SK-N-SH treated with all-trans-retinoic acid at 6 μM for 48 hours (cell line): ENCODE measurements around the gene GPBAR1.

ENCODE experiments used
- ARNTL ChIP-seq: fragments of 450-650 bp; formaldehyde crosslinking; IDR thresholded peaks from 2 replicates; pipeline ENCODE4 v1.5.0; 2020; ENCODE audit warnings: low read depth, mild to moderate bottlenecking, moderate library complexity, borderline replicate concordance
- PATZ1 ChIP-seq: fragments of 250-450 bp; sonication (Bioruptor Pico); IDR thresholded peaks from 2 replicates; pipeline ENCODE4 v1.8.0; 2020; ENCODE audit warnings: mild to moderate bottlenecking, moderate library complexity, borderline replicate concordance
- ZFP3 ChIP-seq: fragments of 250-450 bp; sonication (Bioruptor Pico); IDR thresholded peaks from 2 replicates; pipeline ENCODE4 v1.5.0; 2020; ENCODE audit warnings: mild to moderate bottlenecking, moderate library complexity
- TF ChIP-seq, protein P1 (sequence below): fragments of 250-450 bp; sonication (Bioruptor Pico); IDR thresholded peaks from 2 replicates; pipeline ENCODE4 v1.5.1; 2020; ENCODE audit warnings: low read depth, mild to moderate bottlenecking, moderate library complexity

- TF ChIP-seq, protein P1, sequence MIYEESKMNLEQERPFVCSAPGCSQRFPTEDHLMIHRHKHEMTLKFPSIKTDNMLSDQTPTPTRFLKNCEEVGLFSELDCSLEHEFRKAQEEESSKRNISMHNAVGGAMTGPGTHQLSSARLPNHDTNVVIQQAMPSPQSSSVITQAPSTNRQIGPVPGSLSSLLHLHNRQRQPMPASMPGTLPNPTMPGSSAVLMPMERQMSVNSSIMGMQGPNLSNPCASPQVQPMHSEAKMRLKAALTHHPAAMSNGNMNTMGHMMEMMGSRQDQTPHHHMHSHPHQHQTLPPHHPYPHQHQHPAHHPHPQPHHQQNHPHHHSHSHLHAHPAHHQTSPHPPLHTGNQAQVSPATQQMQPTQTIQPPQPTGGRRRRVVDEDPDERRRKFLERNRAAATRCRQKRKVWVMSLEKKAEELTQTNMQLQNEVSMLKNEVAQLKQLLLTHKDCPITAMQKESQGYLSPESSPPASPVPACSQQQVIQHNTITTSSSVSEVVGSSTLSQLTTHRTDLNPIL (CRISPR knock-in tag), result no peak
- TF ChIP-seq ZFP3 (CRISPR knock-in tag), result no peak
- TF ChIP-seq ARNTL (CRISPR knock-in tag), result no peak
- no peak for TF ChIP-seq PATZ1 (CRISPR knock-in tag)
Measured at GRCh38 chr2:218295029-218295428, 34.2 kb downstream of the GPBAR1 start.
